Measurements from ENCODE around the gene PACC1.
A peak's percentile ranks its signal among the peaks of the same experiment; 100 is the strongest.
"Not testable (repeated sequence)": the region's sequence is repeated elsewhere in the genome, so short reads cannot be mapped to it uniquely, and the experiment has no call there.

Gene PACC1

DNA sequence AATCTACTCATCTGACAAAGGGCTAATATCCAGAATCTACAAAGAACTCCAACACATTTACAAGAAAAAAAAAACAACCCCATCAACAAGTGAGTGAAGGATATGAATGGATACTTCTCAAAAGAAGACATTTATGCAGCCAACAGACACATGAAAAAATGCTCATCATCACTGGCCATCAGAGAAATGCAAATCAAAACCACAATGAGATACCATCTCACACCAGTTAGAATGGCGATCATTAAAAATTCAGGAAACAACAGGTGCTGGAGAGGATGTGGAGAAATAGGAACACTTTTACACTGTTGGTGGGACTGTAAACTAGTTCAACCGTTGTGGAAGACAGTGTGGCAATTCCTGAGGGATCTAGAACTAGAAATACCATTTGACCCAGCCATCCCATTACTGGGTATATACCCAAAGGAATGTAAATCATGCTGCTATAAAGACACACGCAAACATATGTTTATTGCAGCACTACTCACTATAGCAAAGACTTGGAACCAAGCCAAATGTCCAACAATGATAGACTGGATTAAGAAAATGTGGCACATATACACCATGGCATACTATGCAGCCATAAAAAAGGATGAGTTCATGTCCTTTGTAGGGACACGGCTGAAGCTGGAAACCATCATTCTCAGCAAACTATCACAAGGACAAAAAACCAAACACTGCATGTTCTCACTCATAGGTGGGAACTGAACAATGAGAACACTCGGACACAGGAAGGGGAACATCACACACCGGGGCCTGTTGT is 18.8 kb downstream of the PACC1 start:
- DNase-seq (ENCODE audit: low read depth): not testable (repeated sequence)

DNA sequence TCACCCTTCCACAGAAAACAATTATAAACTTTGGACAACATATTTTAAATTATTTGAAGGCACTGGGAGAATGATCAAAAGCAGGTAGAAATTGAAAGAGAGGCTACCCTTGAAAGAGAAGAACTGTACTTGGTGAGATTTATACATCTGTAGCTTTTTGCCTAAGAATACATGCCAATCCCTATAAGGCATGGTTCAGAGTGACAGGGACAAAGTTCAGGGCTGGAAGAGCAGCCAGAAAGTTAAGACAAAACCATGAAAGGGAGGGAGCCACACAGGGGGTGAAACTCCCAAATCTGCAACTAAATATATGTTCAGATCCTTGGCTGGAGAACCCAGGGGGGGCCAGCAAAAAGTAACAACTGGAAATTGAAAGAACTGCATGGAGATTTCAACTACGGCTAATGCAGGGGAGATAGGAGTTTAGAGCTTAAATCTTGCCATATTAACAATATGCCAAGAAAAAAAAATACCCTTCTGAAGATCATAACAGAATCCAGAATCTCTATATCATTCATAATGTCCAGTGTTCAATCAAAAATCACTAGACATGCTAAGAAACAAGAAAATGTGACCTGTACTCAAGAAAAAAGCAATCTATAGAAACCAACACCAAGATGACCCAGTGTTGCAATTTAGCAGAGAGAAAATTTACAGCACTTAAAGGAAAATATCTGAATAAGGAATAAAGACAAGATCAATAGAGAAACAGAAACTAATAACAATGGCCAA is 25.5 kb downstream of the PACC1 start:
- no peak for DNase-seq (ENCODE audit: low read depth)

DNA sequence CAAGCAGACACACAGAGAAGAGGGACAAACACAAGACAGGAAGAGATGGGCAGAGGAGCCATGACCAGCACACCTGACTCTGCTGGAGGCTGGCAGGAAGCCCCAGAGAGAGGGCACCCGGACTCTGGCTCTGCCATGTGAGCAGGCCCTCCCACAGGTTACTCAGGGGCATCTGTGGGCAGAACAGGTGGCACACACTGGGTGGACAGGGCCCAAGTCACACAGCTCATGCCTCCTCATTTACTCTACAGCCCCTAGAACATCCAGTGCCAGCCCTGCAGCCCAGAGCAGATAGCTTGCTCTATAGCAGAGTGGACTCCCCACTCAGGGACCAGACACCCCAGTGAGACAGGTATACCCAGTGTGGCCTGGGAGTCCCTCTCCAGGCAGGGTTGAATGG is 28.7 kb downstream of the PACC1 start:
- no peak for DNase-seq (ENCODE audit: low read depth)

DNA sequence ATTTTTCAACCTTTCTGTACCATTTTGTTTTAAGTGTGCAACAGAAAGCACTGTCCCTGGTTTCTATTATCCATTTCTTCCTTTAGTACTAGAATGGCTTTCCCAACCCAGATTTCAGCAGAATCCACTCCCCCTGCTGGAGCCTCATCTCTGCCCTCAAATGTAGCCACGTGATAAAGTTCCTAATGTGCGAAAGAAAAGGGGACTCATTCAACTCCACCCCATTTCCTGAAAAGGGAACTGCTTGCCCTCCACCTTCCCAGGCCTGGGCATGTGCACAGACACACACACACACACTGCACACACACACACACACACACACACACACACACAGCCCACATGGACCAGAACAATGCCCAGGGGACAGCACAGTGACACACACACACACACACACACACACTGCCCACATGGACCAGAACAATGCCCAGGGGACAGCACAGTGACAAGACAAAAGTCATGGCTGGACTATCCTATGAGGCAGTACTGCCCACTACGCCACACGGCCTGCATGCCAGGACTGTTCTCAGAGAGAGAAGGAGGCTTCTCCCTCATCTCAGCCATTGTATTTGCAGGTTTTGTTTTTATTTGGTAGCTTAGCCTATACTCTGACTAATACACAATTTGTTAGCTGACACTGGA is 33.2 kb downstream of the PACC1 start:
- no peak for DNase-seq (ENCODE audit: low read depth)

DNA sequence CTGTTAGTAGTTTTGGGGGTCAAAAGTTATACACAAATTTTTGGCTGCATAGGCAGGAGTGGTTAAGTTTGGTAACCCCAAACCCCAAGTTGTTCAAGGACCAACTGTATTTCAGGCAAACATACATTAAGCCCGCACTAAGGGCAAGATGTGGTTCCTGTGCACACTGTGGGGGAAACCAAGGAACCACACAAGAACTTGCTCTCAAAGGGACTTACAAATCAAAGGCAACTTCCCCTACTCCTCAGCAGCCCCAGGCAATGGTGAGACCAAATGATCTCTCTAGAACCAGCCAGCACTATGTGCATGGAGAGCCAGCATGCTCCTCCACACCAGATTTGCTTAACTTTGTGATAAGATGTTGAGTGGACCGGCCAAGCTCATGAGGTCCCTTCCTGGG is 35.3 kb downstream of the PACC1 start:
- no peak for DNase-seq (ENCODE audit: low read depth)

DNA sequence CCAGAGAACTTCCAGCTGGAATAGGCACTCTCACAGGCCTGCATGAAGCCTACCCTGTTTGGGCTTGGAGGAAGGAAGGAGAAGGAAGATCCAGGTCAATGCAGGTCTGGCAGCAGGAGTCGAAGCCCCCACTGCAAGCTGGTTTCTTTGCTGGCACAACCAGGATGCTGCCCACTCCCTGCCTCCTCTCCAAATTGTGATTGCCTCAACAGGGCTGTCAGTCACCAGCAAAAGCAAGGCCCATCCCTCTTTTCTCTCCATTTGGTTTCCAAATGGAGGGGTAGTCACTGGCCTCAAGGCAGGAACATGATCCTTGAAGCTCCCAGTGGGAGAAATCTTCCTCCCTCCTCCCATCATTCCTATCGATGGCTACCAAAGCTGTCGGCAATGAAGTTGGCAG is 37.0 kb downstream of the PACC1 start:
- DNase-seq (ENCODE audit: low read depth): no peak

DNA sequence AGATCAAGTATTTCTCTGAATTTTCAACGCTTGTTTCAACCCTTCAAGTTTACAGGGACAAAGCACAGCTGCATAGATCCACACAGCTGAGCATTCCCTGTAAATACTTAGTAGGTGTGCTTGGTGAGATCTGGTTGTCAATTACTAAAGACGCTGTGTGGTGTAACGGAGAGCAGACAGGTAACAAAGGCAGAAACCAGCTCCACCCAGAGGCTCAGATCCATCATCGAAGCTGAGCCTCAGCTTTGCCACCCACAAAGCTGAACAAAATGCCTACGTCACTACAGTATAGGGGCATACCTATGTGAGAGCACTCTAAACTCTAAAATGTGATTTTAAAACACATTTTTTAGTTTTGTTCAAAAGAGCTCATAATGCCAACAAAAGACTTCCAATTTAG is 38.7 kb downstream of the PACC1 start:
- no peak for DNase-seq (ENCODE audit: low read depth)

DNA sequence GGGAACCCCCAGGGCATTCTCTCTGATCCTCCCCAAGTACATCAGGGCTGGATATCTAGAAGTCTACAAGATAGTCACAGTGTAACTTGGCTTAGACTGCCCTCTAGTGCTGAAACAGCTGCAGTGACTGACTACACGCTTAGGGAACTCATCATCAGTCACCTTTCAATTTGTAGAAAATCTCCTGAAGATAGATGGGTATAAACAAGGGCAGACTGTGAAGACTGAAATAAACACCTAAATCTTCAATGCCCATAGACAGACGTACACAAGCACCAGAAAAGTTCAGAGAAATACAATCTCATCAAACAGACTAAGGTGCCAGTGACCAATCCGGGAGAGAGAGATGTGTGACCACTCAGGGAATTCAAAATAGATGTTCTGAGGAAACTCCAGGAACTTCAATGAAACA is 46.6 kb downstream of the PACC1 start:
- DNase-seq (ENCODE audit: low read depth): peak; percentile 59

DNA sequence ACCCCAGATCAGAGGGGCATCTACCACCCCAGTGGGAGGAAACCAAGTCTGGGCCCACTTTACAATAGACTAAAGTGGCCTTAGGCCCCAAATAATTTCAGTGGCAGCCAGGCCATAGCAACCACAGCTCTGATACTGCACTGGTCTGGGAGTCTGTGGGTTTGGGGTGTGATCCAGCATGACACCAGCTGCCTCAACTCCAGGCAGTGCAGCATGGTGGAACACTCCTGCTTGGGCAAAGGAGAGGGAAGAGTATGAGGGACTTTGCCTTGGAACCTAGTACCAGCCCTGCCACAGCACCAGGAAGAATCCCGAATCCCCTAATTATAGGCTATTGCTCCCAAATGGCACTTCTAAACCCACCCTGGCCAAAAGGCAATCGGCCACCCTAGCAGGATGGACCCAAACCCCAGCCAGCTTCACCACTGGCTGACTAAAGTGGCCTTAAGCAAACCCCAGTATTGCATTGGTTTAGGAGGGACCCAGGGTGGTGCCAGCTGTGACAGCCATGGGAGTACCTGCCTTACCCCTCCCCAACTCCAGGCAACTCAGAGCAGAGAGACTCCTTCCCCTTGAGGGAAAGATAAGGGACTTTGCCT is 47.1 kb downstream of the PACC1 start:
- DNase-seq (ENCODE audit: low read depth): no peak

DNA sequence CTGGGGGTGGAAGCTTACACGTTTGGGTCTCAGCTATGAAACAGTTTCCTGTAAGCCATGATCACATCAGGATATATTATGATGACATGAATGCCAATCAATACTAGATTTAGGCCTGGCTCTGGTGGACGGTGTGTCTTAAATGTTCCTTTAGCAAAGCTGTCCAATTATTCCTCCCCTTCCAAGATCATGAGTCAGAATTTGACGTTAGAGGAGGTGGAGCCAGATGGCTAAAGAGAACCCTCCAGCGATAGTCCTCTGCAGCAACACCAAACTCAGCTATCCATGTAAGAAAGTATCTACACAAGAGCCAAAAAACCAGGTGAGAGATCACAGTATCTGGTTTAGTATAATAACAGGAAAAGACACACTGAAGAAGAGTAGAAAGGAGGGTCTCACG is 47.8 kb downstream of the PACC1 start:
- peak; percentile 42 for DNase-seq (ENCODE audit: low read depth)

DNA sequence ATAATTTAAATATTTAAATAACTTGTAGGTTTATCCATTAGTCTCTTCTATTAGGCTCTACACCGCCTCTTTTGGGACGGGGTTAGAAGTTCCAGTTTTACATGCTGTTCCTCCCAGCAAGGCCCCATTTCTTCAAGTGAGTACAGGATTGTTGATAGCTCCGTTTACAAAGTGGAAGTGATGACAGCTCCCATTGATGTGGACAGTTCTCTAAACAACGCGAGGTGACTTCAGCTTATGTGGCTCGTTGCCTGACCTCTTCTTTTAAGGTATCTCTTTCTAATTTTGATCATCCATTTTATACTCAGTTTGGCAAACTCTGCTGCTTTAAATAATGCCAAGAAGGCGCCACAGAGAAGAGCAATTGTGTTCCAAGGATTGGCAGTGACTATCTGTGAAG is 49.7 kb downstream of the PACC1 start:
- no peak for DNase-seq (ENCODE audit: low read depth)

DNA sequence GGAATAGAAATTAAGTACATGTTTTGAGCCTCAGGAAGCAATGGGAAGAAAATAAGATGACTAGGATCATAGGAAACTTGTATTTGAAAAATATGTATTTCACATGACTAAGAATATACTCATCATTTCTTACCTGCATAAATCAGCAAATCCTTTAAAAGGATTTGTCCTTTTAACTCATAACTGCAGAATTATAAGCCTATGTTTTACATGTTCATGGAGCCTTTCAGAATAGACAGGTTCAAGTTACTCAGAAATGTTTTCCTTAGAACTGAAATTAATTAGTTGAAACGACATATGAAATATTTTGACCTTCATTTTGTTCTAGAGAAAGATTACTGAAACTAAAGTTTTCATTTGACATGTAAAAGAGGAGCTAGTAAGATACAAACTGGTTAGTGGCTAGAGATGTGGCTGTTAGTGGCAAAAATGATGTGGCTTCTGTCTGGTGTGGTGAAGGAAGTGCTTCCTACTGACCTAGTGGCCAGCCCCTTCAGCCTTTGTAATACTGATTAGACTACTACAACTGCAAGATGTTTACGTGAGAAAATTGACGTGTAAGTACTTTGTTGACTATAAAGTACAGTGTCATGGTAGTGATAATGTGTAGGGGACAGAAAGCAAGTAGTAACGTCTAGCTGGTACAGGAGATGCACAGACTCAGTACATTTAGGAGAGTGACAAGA is 54.7 kb downstream of the PACC1 start:
- no peak for DNase-seq (ENCODE audit: low read depth)

DNA sequence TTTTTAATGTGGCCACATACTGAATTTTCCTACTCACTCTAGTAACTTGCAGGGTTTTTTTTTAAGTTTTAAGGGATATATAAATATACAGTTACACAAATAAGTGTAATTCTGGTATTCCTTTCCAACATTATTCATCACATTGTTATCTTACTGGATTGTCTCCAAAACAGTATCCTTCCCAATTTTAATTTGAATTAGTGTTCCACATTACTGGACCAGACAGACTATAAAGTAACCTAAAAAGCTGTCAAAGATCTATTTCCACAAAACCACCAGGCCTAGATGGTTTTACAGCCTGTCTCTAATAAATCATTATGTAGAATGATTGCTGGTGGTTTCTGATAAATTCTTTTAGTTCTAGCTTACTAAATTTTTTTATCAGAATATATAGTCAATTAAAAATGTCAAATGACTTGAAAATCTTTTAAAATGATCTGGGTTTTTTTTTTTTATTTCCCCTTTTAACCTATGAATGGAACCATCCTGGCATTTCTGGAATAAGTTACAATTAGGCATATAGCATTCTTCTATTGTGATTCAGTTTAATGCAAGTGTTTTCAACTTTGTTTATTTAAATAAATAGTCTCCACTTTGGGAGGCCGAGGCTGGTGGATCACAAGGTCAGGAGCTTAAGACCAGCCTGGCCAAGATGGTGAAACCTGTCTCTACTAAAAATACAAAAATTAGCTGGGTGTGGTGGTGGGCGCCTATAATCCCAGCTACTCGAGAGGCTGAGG is 59.3 kb downstream of the PACC1 start:
- DNase-seq (ENCODE audit: low read depth): no peak

DNA sequence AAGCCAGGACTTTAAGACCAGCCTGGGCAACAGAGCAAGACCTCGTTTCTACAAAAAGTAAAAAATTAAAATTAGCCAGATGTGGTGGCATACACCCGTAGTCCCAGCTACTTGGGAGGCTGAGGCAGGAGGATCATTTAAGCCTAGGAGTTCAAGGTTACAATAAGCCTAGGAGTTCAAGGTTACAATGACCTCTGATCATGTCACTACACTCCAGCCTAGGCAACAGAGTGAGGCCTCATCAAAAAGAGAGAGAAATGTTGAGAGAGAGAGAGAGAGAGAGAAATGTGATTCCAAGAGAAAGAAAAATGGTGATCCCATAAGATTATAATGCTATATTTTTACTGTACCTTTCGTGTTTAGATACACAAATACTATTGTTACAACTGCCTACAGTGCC is 60.2 kb downstream of the PACC1 start:
- no peak for DNase-seq (ENCODE audit: low read depth)

DNA sequence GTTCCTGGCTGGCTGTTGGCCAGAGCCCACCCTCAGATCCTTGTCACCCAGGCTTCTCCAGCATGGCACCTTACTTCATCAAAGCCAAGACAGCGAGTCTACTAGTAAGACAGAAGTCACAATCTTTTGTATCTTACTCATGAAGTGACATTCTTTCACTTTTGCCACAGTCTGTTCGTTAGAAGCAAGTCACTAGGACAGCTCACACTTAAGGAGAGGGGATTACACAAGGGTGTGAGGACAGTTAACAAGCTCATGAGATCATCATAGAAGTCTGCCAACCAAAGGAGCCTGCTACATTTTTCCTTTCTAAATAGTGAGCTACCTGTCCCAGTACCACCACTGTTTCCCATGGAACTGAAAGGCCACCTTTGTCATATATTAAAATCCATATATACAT is 61.5 kb downstream of the PACC1 start:
- DNase-seq (ENCODE audit: low read depth): no peak

DNA sequence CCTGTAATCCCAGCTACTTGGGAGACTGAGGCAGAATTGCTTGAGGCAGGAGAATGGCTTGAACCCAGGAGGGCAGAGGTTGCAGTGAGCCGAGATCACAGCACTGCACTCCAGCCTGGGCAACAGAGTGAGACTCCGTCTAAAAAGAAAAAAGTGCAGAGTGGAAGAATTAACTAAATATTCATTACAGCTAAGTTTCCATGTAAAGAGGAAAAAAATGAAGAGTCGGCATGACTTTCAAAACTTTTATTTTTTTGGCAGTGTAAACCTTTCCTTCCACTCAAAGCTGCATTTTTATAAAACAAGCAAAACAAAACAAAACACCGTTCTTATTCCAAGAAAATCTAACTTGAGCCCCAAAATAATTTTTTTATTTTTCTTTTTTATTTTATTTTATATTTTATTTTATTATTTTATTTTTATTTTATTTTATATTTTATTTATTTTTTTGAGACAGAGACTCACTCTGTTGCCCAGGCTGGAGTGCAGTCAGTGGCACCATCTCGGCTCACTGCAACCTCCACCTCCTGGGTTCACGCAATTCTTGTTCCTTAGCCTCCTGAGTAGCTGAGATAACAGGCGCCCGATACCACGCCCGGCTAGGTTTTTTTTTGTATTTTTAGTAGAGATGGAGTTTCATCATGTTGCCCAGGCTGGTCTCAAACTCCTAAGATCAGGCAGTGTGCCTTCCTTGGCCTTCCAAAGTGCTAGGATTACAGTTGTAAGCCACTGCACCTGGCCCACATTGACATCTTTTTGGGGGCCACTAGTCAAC is 62.9 kb downstream of the PACC1 start:
- DNase-seq (ENCODE audit: low read depth): no peak

DNA sequence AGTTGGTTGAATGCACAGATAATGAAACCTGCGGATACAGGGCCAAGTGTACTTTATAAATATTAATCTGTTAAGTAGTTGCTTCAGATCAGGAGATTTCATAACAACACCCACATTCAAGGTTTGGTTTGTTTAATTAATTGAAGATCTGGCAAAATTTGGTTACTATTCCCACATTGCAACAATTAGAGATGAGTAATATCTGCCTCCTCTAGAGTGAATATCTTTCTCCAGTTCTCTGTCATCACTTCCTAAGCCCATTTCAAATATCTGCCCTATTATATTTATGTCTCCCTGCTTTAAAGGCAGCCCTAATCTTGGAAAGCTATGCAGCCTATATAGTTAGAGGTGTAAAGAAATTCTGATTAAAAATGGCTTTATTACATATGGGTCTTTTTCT is 68.1 kb downstream of the PACC1 start:
- no peak for DNase-seq (ENCODE audit: low read depth)

DNA sequence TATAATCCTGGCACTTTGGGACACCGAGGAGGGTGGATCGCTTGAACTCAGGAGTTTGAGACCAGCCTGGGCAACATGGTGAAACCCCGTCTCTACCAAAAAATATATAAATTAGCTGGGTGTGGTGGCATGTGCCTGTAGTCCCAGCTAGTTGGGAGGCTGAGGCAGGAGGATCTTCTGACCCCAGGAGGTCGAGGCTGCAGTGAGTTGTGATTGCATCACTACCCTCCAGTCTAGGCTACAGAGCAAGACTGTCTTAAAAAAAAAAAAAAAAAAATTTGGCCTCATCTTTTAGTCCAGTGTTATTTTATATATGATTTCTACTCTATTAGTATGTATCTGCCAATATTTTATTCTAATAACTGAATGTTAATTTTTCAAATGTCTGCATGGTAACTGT is 69.8 kb downstream of the PACC1 start:
- DNase-seq (ENCODE audit: low read depth): no peak

DNA sequence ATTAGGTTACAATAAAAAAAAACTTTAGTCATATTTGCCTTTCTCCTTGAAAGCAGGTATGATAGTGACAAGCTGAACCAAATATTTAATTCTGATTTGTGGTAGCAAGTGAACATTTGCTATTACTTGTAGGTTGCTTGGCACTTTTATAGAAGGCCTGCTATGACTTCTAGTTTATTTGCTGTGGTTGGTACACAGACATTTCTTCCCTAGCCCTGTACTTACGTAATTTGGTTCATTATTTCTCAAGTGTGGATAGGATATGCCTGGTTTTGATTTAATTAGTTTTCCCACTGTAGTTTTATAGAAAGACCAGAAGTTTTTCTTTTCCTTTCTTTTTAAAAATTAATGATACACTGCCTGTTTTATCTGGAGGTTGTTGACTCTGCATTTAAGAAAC is 73.6 kb downstream of the PACC1 start:
- DNase-seq (ENCODE audit: low read depth): no peak

DNA sequence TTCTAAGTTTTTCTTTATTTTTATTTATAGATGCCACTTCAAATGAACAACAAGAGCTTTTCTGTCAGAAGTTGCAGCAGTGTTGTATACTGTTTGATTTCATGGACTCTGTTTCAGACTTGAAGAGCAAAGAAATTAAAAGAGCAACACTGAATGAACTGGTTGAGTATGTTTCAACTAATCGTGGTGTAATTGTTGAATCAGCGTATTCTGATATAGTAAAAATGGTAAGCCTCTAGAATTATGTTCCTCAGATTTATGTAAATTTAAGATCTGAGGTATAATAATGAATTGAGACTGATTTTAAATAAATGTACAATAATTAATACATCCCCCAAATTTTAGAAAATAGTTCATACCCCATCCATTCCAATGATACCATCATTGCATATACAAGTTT is 85.6 kb downstream of the PACC1 start:
- no peak for DNase-seq (ENCODE audit: low read depth)

DNA sequence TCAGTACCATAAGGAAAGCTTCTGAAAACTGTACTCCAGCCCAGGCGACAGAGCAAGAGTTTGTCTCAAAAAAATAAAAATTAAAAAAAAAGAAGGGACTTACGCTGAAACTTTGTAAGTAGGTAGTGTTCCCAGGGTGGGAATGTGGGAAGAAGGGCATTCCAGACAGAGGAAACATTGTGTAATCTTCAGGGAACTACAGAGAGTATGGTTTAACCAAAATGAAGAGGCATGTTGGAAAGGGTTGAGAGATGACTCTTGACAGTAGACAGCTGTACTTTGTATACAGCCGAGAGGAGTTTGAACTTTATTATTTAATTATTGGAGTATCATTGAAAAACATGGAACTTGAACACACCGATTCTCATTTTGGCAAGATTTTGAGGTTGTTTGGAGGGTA is 86.4 kb downstream of the PACC1 start:
- DNase-seq (ENCODE audit: low read depth): no peak

Measured in GM04504 (cell line).